Measurements from ENCODE around the gene SLC25A1.

The SLC25A1 gene

DNA sequence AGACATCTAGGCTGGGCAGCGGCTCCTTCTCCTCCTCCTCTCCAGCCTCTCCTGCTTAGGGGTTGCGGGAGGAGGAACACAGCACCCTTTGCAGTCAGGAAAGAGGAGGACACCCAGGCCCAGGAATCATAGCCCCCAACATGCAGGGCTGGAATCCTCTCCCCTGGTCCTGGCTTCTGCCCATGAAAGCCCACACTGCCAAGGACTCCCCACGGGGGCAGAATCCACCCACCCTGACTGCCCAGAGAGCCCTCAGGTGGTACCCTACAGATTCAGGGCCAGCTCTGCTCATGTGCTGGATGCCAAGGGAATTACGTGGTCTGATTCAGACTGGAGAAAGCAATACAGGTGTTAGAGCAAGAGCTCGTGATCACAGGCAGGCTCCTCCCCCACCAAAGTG lies 38.6 kb downstream of the SLC25A1 start:
- no peak overlapping the region for H3K4me3 ChIP-seq (ENCODE audit: low read depth, low read length)
- TF ChIP-seq, protein P1, sequence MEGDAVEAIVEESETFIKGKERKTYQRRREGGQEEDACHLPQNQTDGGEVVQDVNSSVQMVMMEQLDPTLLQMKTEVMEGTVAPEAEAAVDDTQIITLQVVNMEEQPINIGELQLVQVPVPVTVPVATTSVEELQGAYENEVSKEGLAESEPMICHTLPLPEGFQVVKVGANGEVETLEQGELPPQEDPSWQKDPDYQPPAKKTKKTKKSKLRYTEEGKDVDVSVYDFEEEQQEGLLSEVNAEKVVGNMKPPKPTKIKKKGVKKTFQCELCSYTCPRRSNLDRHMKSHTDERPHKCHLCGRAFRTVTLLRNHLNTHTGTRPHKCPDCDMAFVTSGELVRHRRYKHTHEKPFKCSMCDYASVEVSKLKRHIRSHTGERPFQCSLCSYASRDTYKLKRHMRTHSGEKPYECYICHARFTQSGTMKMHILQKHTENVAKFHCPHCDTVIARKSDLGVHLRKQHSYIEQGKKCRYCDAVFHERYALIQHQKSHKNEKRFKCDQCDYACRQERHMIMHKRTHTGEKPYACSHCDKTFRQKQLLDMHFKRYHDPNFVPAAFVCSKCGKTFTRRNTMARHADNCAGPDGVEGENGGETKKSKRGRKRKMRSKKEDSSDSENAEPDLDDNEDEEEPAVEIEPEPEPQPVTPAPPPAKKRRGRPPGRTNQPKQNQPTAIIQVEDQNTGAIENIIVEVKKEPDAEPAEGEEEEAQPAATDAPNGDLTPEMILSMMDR (IDR thresholded peaks at IDR 0.05; ENCODE audit: borderline replicate concordance, insufficient read depth, low read depth, low read length): no peak

DNA sequence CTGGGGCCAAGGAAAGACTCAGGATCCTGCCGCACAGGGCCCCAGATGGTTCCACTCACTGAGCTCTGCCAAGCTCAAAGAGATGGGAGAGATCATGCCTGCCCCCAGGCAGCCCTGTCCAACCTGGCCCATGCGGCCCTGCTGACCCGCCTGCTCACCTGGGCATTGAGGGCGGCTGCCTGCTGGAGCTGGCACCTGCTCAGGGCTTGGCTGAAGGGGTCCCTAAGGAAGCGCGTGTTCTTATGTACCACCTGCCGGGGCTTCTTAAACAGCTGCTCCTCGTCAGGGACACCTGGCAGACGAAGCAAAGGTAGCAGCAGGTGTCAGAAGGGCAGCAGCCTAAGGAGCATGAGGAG lies 39.6 kb downstream of the SLC25A1 start:
- TF ChIP-seq, protein P1 (IDR thresholded peaks at IDR 0.05; ENCODE audit: borderline replicate concordance, insufficient read depth, low read depth, low read length): no peak
- no peak overlapping the region for H3K4me3 ChIP-seq (ENCODE audit: low read depth, low read length)

DNA sequence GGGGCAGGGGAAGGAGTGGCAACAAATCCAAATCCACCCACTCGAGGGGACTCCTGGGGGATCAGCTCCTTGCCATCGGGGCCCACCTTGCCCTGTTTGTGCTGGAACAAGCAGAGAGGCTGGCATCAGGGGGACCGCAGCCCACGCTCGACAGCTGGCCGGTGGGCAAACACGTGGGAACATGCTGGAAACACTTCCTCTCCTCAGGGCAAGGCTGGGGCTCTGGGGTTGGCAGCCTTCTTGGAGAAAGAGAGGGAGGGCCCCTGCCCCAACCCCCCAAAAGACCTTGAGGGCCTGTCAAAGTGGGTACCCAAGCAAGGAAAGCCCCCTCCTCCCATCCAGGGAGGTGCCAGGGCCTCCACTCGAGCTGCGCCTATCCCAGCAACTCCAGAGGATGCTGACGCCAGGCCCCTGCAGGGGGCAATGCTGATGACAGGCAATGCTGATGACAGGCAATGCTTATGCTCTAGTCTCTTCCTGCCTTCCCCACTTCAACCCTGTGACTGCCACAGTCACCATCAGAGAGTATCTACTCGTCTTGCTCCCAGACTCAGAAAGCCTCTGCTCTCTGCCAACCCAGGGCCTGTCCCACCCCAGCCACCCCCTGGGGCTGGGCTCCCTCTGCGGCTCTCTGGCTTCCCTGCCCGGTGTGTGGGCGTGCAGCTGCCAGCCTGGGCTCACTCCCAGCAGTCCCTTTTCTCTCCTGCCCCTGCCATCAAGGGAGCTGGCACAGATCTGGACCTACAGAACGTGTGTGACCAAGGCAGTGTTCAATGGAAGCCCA lies 40.1 kb downstream of the SLC25A1 start:
- TF ChIP-seq, protein P1 (IDR thresholded peaks at IDR 0.05; ENCODE audit: borderline replicate concordance, insufficient read depth, low read depth, low read length): no peak
- no peak overlapping the region for H3K4me3 ChIP-seq (ENCODE audit: low read depth, low read length)

DNA sequence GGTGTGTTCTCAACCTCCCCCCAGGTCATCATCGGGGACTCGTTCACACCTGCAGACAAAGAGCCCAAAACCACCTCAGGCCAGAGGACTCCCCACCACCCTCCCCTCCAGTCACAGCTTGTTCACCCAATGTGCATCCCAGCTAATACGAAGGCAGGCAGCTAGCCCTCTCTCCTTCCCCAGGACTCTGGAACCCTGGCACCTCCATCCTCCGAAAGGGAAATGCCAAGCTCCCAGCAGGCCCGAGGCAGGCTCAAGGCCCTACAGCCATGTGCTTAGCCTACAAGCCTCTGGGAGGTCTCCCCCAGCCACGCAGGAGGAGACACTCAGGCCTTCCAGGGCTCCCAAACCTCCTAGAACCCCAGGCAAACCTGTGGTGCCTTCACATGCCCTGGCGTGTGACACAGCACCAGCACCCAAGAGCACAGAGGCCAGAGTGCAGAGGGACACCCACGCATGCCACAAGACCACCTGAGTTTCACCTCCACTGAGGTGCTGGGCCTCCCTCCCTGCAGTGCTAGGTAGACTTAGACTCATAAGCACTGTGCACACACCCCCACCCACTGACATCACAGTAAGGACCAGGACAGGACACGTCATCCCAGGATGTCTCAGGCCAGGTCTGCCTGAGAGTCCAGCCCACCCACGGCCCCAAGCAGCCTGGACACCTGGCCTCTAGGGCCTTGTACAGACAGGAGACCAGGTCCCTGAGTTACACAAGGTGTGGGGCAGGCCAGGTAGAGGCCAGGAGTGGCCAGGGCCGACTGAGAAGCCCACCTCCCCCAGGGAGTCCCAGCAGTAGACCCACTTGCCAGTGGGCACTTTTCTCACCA lies 40.9 kb downstream of the SLC25A1 start:
- TF ChIP-seq, protein P1 (IDR thresholded peaks at IDR 0.05; ENCODE audit: borderline replicate concordance, insufficient read depth, low read depth, low read length): no peak
- H3K4me3 ChIP-seq (ENCODE audit: low read depth, low read length): no peak overlapping the region

DNA sequence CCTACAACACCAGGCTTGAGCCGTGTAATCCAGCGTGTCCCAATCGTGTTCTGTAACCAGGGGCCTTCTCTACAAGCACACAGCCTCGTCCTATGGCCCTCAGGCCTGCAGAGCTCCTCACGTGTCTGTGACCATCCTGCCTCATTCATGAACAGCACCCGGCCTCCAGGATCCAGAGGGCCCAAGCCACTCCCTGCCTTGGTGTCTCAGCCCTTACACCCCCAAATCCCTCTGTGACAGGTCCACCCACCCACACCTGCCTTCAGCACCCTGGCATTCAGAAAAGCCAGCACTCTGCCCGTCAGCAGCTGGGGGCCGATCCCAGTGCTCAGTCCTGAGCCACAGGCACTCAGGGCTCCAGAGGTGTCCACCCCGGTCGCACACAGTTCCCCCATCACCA lies 41.6 kb downstream of the SLC25A1 start:
- TF ChIP-seq, protein P1 (IDR thresholded peaks at IDR 0.05; ENCODE audit: borderline replicate concordance, insufficient read depth, low read depth, low read length): no peak
- H3K4me3 ChIP-seq (ENCODE audit: low read depth, low read length): no peak overlapping the region

DNA sequence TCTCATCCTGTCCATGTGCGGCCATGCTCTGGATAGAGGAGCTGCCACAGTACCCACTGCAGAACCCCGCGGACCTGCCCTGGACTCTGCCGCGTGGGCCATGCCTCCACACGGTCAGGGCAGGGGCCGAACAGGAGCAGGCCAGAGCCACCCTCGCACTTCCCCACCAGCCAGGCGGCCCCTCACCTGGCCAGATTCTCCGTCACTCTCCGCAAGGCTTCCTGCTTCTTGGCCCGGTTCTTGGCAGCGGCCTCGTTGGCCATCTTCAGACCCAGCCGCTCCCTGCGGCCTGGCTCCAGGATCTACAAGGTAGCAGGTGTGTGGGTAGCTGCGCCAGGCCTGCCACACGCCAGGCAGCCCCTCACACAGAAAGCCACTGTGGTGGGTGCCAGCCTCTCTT lies 43.7 kb downstream of the SLC25A1 start:
- no peak overlapping the region for H3K4me3 ChIP-seq (ENCODE audit: low read depth, low read length)
- TF ChIP-seq, protein P1 (IDR thresholded peaks at IDR 0.05; ENCODE audit: borderline replicate concordance, insufficient read depth, low read depth, low read length): no peak

Data from GM12875 (cell line).